ENCODE results near the gene TMED4.
"Not testable (repeated sequence)": the region's sequence is repeated elsewhere in the genome, so short reads cannot be mapped to it uniquely, and the experiment has no call there.

TMED4 gene

GRCh38 chr7:44561962-44562621 lies 19.9 kb downstream of the TMED4 start:
- no peak for DNase-seq
- no peaks in the 10 kb centered on the region for H3K4me1 ChIP-seq
- H3K36me3 ChIP-seq, result peaks cover 23% of the 10 kb centered on the region
- TF ChIP-seq, protein P1, sequence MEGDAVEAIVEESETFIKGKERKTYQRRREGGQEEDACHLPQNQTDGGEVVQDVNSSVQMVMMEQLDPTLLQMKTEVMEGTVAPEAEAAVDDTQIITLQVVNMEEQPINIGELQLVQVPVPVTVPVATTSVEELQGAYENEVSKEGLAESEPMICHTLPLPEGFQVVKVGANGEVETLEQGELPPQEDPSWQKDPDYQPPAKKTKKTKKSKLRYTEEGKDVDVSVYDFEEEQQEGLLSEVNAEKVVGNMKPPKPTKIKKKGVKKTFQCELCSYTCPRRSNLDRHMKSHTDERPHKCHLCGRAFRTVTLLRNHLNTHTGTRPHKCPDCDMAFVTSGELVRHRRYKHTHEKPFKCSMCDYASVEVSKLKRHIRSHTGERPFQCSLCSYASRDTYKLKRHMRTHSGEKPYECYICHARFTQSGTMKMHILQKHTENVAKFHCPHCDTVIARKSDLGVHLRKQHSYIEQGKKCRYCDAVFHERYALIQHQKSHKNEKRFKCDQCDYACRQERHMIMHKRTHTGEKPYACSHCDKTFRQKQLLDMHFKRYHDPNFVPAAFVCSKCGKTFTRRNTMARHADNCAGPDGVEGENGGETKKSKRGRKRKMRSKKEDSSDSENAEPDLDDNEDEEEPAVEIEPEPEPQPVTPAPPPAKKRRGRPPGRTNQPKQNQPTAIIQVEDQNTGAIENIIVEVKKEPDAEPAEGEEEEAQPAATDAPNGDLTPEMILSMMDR (IDR thresholded peaks at IDR 0.05; ENCODE audit: low read depth, low read length), result no peak
- no peaks in the 10 kb centered on the region for H3K9me3 ChIP-seq
- no peaks in the 10 kb centered on the region for H3K27me3 ChIP-seq
- no peak overlapping the region for H3K4me3 ChIP-seq (ENCODE audit: low read depth, low read length)

DNA sequence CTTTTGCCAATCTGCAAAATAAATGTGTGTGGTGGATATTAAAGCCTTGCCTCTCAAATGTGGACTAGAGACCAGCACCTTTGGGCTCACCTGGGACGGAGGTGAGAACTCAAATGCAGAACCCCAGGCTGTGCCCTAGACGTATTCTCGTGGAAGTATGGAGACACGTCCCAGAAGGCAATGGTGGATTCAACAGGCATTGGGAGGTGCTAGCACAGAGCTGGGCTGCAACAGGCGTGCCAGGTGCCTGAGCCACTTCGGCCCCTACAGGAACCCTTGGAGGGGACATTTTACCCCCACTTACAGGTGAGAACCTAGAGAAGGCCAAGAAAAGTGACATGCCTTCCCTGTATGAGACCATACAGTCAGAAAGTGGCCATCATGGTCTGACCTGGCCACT lies 20.6 kb downstream of the TMED4 start:
- H3K4me3 ChIP-seq (ENCODE audit: low read depth, low read length), result no peak overlapping the region
- TF ChIP-seq, protein P1 (IDR thresholded peaks at IDR 0.05; ENCODE audit: low read depth, low read length), result no peak

GRCh38 chr7:44559485-44559884 lies 22.5 kb downstream of the TMED4 start:
- Histone ChIP-seq H3K4me1 (no peaks in the 10 kb centered on the region), H3K36me3 (peaks cover 6% of the 10 kb centered on the region), H3K27me3 (no peaks in the 10 kb centered on the region), H3K9me3 (no peaks in the 10 kb centered on the region), H3K4me3 (ENCODE audit: low read depth, low read length) (no peak overlapping the region)
- no peak for DNase-seq
- TF ChIP-seq, protein P1 (IDR thresholded peaks at IDR 0.05; ENCODE audit: low read depth, low read length), result no peak

More for the DNA sequence above, 20.6 kb downstream of the TMED4 start:
- peaks cover 20% of the 10 kb centered on the region for H3K36me3 ChIP-seq
- DNase-seq, result no peak
- no peaks in the 10 kb centered on the region for H3K4me1 ChIP-seq
- no peaks in the 10 kb centered on the region for H3K27me3 ChIP-seq
- no peaks in the 10 kb centered on the region for H3K9me3 ChIP-seq

DNA sequence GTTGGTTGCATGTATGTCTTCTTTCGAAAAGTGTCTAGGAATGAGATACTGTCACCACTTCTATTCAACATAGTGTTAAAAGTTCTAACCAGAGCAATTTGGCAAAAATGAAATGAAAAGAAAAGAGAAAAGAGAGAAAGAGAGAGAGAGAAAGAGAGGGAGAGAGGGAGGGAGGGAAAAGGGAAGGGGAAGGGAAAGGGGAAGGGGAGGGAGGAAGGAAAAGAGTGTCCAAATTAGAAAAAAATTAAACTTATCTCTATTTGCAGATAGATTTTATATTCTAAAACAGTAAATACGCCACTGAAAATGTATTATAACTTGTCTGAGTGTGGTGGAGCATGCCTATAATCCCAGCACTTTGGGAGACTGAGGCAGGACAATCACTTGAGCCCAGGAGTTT lies 24.5 kb downstream of the TMED4 start:
- DNase-seq, result no peak

DNA sequence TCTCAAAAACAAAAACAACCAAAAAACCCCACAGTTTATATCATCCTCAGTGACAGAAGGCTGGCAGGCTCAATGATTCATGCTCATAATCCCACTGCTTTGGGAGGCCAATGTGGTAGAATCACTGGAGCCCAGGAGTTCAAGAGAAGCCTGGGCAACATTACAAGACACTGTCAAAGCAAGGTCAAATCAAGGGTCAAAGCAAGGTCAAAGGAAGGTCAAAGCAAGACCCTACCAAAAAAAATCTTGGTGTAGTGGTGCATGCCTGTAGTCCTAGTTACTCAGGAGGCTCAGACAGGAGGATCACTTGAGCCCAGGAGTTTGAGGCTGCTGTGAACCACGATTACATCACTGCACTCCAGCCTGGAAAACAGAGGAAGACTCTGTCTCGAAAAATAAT lies 26.7 kb downstream of the TMED4 start:
- TF ChIP-seq, protein P1 (IDR thresholded peaks at IDR 0.05; ENCODE audit: low read depth, low read length), result no peak
- H3K36me3 ChIP-seq, result no peaks in the 10 kb centered on the region
- no peaks in the 10 kb centered on the region; the same call in 1 of the 2 replicates for H3K27me3 ChIP-seq
- H3K4me3 ChIP-seq (ENCODE audit: low read depth, low read length), result no peak overlapping the region
- no peaks in the 10 kb centered on the region for H3K4me1 ChIP-seq
- no peak for DNase-seq
- no peaks in the 10 kb centered on the region for H3K9me3 ChIP-seq

More for the DNA sequence above, 24.5 kb downstream of the TMED4 start:
- TF ChIP-seq, protein P1 (IDR thresholded peaks at IDR 0.05; ENCODE audit: low read depth, low read length), result no peak
- H3K4me3 ChIP-seq (ENCODE audit: low read depth, low read length), result no peak overlapping the region
- no peaks in the 10 kb centered on the region for H3K4me1 ChIP-seq
- no peaks in the 10 kb centered on the region; the same call in 1 of the 2 replicates for H3K27me3 ChIP-seq
- no peaks in the 10 kb centered on the region for H3K9me3 ChIP-seq
- H3K36me3 ChIP-seq, result no peaks in the 10 kb centered on the region

DNA sequence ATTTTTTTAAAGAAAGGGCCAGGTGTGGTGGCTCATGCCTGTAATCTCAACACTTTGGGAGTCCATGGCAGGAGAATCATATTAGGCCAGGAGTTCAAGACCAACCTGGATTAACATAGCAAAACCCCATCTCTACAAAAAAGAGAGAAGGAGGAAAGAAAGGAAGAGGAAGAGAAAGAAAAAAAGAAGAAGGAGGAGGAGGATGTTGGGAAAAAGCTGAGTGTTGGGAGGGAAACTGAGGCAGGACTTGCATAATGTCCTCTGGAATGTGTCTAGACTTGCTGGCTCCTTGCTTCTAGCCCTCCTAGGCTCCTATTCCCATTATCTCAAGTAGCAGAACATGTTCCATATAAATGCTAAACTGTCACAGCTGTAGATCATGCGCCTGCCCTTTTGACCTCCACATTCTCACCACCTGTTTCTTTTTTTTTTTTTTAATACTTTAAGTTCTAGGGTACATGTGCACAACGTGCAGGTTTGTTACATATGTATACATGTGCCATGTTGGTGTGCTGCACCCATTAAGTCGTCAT lies 29.5 kb downstream of the TMED4 start:
- H3K36me3 ChIP-seq; H3K4me3 ChIP-seq (ENCODE audit: low read depth, low read length); DNase-seq; H3K9me3 ChIP-seq; H3K4me1 ChIP-seq; H3K27me3 ChIP-seq: not testable (repeated sequence)
